GM23338 (cell line): Measurements from ENCODE around the gene LACRT.

Source experiments
- POLR2AphosphoS5 ChIP-seq: IDR thresholded peaks from 2 replicates; pipeline ENCODE4 v1.6.1; 2016; ENCODE audit warnings: antibody characterized with exemption, low read depth
- TF ChIP-seq, protein P1 (sequence below), 2 experiments: fragments of 200-600 bp in 1 of 2; sonication (generic) in 1 of 2; conservative IDR thresholded peaks; 2 replicates each; pipeline versions ENCODE4 v1.5.1 to v1.6.1; 2016 to 2017; ENCODE audit warnings: antibody characterized with exemption in 2 of 2, low read depth in 2 of 2, mild to moderate bottlenecking in 2 of 2, moderate library complexity in 1 of 2
- TF ChIP-seq, protein P2 (sequence below): IDR thresholded peaks from 2 replicates; pipeline ENCODE4 v1.6.1; 2016; ENCODE audit warnings: antibody characterized with exemption

DNA sequence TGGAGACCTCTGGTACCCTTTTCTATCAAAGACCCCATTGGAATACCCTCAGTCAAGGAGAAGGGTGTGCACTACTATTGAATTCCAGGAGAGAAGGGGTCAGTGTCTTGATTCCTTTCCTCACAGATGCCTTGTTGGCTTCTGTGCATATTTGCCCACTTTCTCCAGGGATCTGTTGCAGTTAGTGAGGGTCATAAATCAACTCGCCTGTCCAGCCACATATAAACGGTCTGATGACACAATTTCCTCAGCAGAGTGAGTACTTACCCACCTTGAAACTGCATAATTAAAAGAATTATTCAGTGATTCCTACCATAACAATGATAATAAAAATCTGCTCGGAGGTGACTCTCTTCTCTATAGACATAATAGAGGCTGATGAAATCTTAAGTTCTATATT, 27.3 kb upstream of the LACRT start:
- TF ChIP-seq, protein P1, sequence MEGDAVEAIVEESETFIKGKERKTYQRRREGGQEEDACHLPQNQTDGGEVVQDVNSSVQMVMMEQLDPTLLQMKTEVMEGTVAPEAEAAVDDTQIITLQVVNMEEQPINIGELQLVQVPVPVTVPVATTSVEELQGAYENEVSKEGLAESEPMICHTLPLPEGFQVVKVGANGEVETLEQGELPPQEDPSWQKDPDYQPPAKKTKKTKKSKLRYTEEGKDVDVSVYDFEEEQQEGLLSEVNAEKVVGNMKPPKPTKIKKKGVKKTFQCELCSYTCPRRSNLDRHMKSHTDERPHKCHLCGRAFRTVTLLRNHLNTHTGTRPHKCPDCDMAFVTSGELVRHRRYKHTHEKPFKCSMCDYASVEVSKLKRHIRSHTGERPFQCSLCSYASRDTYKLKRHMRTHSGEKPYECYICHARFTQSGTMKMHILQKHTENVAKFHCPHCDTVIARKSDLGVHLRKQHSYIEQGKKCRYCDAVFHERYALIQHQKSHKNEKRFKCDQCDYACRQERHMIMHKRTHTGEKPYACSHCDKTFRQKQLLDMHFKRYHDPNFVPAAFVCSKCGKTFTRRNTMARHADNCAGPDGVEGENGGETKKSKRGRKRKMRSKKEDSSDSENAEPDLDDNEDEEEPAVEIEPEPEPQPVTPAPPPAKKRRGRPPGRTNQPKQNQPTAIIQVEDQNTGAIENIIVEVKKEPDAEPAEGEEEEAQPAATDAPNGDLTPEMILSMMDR (conservative IDR thresholded peaks at IDR 0.05; ENCODE audit: low read depth in 2 of 2) = no peak
- TF ChIP-seq, protein P2, sequence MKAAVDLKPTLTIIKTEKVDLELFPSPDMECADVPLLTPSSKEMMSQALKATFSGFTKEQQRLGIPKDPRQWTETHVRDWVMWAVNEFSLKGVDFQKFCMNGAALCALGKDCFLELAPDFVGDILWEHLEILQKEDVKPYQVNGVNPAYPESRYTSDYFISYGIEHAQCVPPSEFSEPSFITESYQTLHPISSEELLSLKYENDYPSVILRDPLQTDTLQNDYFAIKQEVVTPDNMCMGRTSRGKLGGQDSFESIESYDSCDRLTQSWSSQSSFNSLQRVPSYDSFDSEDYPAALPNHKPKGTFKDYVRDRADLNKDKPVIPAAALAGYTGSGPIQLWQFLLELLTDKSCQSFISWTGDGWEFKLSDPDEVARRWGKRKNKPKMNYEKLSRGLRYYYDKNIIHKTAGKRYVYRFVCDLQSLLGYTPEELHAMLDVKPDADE = no peak
- no peak for TF ChIP-seq POLR2AphosphoS5
